Fibroblast of lung (primary cell): ENCODE data around the gene ZDHHC12.

ENCODE experiments used
- CTCF ChIP-seq, 2 donors: IDR thresholded peaks in 1 of 2; conservative IDR thresholded peaks in 1 of 2; 1 replicate in 1 of 2; 2 replicates in 1 of 2; pipeline ENCODE4 v1.5.1; 2011 to 2012; ENCODE audit warnings: low read length in 2 of 2, control low read depth in 1 of 2, inconsistent platforms in 1 of 2, low read depth in 1 of 2, mild to moderate bottlenecking in 1 of 2
- EZH2 ChIP-seq: IDR thresholded peaks from 2 replicates; pipeline ENCODE4 v1.5.1; 2012; ENCODE audit warnings: low read length, control low read depth, mild to moderate bottlenecking; ENCODE audit errors: missing control alignments

- TF ChIP-seq CTCF (conservative IDR thresholded peaks at IDR 0.05 in 1 of 2, IDR thresholded peaks at IDR 0.05 in 1 of 2; ENCODE audit: low read depth in 1 of 2, low read length in 2 of 2) (no peak), EZH2 (no peak)
Observed at GRCh38 chr9:128704356-128704670, 19.6 kb downstream of the ZDHHC12 start.
